Mucosa of descending colon (tissue), 3 donors: ENCODE data around the gene SIAH1. TPM values are rescaled to one million over a fixed set of nuclear protein-coding genes. Genes with fewer than 3 reads are reported as not detected.

Source experiments
- ATAC-seq: fragments of 200-7000 bp; cut with Tn5 transposase; one replicate; pipeline ENCODE4 v1.9.1; 2020; ENCODE audit warnings: mild to moderate bottlenecking, moderate library complexity
- DNase-seq, 3 donors: peaks; one replicate each; pipeline ENCODE4 v3.0.0-alpha.2; 2020
- H3K36me3 ChIP-seq: fragments of 200-600 bp; one replicate; pipeline ENCODE4 v1.8.0; 2021; ENCODE audit warnings: low read depth, mild to moderate bottlenecking
- H3K4me1 ChIP-seq: fragments of 200-600 bp; one replicate; pipeline ENCODE4 v1.8.0; 2021; ENCODE audit warnings: low read depth, mild to moderate bottlenecking
- H3K4me3 ChIP-seq: fragments of 200-600 bp; one replicate; pipeline ENCODE4 v1.8.0; 2021; ENCODE audit warnings: mild to moderate bottlenecking
- H3K9me3 ChIP-seq: fragments of 200-600 bp; one replicate; pipeline ENCODE4 v1.8.0; 2021; ENCODE audit warnings: mild to moderate bottlenecking
- CTCF ChIP-seq: fragments of 200-600 bp; IDR thresholded peaks from one replicate; pipeline ENCODE4 v1.8.0; 2022; ENCODE audit warnings: antibody characterized with exemption, mild to moderate bottlenecking
- intact Hi-C, 2 donors: fragments of 100-400 bp; cut with DNase I in 1 of 2; cut with micrococcal nuclease in 1 of 2; formaldehyde crosslinking; loops; one replicate each; pipeline versions ENCODE4 v1.11.0 to v1.11.1; 2022; cut with DNase I, micrococcal nuclease
- total RNA-seq, 3 donors: library from RNA; stranded (reverse); fragmentation: NEBNext Ultra II Directional in 2 of 3; extraction: Animal tissue kit (Norgen Biotek cat#: 25700) in 2 of 3; gene quantifications; one replicate each; pipeline versions ENCODE4 v1.2.1 to v1.2.4, GENCODE V29; 2021 to 2023
- donor health status: DM: no; HTN: no; CAD: no; lungs with moderate emphysema.
- donor health status: DM: no; HTN: no; CAD: no.
- donor health status: DM: no; HTN: yes; CAD: no.

Gene SIAH1
- total RNA-seq, 3 donors from 2014 or later: 26.8 to 36.2 (median 27.1) TPM

GRCh38 chr16:48353565-48354163 lies 31.5 kb downstream of the SIAH1 start:
- peak; percentile 53 for TF ChIP-seq CTCF
- Histone ChIP-seq H3K9me3 (no peaks in the 10 kb centered on the region), H3K36me3 (no peaks in the 10 kb centered on the region), H3K4me1 (no peaks in the 10 kb centered on the region), H3K4me3 (no peak overlapping the region)
- DNase-seq: peak in 2 of 3 donors; percentile 53 to 77
- intact Hi-C loops: loop anchor here (5.0 to 10.0 kb wide), 4 partner anchors 181 to 274 kb away; no protein-coding TSS in a partner anchor
- peak; percentile 93 for ATAC-seq

- H3K36me3 ChIP-seq: no peaks in the 10 kb centered on the region
- ATAC-seq (no peak), DNase-seq (no peak)
- no peaks in the 10 kb centered on the region for H3K9me3 ChIP-seq
- no peaks in the 10 kb centered on the region for H3K4me1 ChIP-seq
- no peak overlapping the region for H3K4me3 ChIP-seq
- no peak for TF ChIP-seq CTCF
- intact Hi-C loops: loop anchor here (5.0 to 10.0 kb wide), 4 partner anchors 182 to 274 kb away; no protein-coding TSS in a partner anchor
Measured at GRCh38 chr16:48352648-48353390, 32.4 kb downstream of the SIAH1 start.

GRCh38 chr16:48350736-48351135 lies 34.5 kb downstream of the SIAH1 start:
- no peak for TF ChIP-seq CTCF
- DNase-seq (no peak), ATAC-seq (no peak)
- Histone ChIP-seq H3K4me3 (no peak overlapping the region), H3K36me3 (no peaks in the 10 kb centered on the region), H3K4me1 (no peaks in the 10 kb centered on the region), H3K9me3 (no peaks in the 10 kb centered on the region)
- intact Hi-C loops: loop anchor here (5.0 to 10.0 kb wide), 4 partner anchors 184 to 277 kb away; no protein-coding TSS in a partner anchor

GRCh38 chr16:48347980-48348379 lies 37.2 kb downstream of the SIAH1 start:
- no peak overlapping the region for H3K4me3 ChIP-seq
- no peak for DNase-seq
- H3K4me1 ChIP-seq: no peaks in the 10 kb centered on the region
- no peak for TF ChIP-seq CTCF
- intact Hi-C loops: no loop called here
- H3K9me3 ChIP-seq: no peaks in the 10 kb centered on the region
- H3K36me3 ChIP-seq: no peaks in the 10 kb centered on the region
- no peak for ATAC-seq

- Histone ChIP-seq H3K9me3 (no peaks in the 10 kb centered on the region), H3K4me3 (no peak overlapping the region), H3K36me3 (no peaks in the 10 kb centered on the region), H3K4me1 (no peaks in the 10 kb centered on the region)
- no peak for TF ChIP-seq CTCF
- no peak for DNase-seq
- intact Hi-C loops: no loop called here
- ATAC-seq: no peak
Measured at GRCh38 chr16:48347191-48347865, 37.9 kb downstream of the SIAH1 start.
